Measurements from ENCODE around the gene GPX4.

Gene GPX4

DNA sequence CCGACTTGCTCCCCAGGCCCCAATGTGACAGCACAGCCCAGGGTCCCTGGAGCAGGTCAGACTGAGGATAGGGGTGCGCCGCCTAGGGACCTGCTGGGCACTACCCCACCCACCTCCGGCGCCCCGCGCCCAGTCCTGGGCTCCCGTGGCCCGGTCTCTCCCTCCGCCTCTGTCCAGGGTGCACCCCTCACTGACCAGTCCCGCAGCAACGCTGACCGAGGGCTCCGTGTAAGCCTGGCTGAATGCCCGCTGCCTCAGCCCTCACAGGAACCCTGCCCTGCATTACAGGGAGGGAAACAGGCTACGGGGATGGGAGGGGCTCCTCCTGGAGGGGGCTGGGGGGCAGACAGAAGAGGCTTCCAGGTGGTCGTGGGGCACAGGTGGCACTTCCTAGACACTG lies 31.7 kb downstream of the GPX4 start:
- ATAC-seq (replicated peaks) (no peak), DNase-seq (no peak)
- Mint-ChIP-seq H3K27ac (peak overlapping the region in 1 of 2 donors; percentile 62), H3K27me3 (no peaks in the 10 kb centered on the region), H3K4me1 (ENCODE audit: low read depth in 2 of 2) (peaks cover 21% of the 10 kb centered on the region in 2 donors), H3K36me3 (ENCODE audit: insufficient read depth) (peaks cover 33% of the 10 kb centered on the region), H3K9me3 (no peaks in the 10 kb centered on the region), H3K4me3 (no peak overlapping the region)

DNA sequence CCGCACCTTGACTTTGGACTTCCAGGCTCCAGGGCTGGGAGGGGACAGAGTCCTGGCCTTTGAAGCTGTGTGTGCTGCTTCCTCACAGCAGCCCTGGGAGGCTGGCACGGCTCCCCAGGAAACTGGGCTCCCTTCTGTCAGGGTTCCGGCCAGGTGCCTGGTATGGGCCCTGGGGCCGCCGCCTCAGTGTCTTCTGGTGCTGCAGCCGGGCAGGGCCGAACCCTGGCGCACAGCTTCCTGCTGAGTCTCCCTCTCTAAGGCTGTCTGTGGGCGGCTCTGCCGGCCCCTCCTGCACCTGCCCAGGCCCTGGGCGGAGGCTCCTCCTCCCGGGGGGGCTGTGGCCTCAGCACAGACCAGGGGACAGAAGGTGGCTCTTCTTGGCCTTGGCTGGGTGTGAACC lies 32.4 kb downstream of the GPX4 start:
- Mint-ChIP-seq H3K4me3 (no peak overlapping the region), H3K27ac (peak overlapping the region; percentile 19 to 83), H3K4me1 (ENCODE audit: low read depth in 2 of 2) (peaks cover 13 to 15% of the 10 kb centered on the region in 2 donors), H3K27me3 (no peaks in the 10 kb centered on the region), H3K36me3 (ENCODE audit: insufficient read depth) (peaks cover 33% of the 10 kb centered on the region), H3K9me3 (no peaks in the 10 kb centered on the region)
- DNase-seq (no peak), ATAC-seq (replicated peaks) (no peak)

DNA sequence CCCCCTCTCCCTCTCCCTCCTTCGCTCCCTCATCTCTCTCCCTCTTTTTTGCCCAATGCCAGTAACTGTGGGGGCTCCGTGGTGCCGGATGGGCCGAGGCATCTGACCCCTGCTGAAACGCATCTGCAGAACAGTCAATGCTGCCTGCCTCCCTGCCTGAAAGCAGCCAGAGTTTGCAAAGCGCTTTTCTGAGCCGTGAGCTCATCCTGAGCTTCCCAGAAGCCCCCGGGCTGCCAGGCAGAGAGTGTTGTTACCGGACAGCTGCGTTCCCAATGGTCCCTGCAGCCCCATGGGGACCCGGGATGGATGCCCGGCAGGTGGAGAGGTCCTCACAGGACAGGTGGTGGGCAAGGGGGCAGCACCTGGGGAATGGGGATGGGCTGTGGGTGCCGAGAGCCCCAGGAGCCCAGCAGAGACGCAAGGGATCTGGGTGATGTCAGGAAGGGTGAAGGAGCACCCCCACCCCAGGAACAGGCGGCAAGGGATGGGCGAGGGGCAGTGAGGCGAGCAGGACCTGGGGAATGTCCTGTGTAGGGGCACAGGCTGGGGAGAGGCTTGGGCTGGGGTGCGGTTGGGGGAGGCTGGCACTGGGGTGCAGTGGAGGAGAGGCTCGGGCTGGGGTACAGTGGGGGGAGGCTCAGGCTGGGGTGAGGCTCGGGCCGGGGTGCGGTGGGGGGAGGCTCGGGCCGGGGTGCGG lies 33.0 kb downstream of the GPX4 start:
- Mint-ChIP-seq H3K4me3 (no peak overlapping the region), H3K9me3 (peaks cover 0 to 2% of the 10 kb centered on the region in 2 donors)

DNA sequence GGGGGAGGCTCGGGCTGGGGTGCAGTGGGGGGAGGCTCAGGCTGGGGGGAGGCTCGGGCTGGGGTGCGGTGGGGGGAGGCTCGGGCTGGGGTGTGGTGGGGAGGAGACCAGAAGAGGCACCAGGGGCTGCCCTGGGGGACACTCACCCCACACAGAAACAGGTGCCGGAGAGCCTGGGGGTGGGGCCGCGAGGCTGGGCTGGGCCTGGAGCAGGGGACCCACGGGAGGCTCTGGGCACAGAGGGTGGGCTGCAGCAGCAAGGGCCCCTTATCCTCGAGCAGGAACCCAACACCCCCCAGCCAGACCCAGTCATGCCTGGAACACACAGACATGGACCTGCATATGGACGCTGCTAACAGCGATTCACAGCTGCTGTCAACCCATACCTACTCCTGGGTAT lies 34.3 kb downstream of the GPX4 start:
- Mint-ChIP-seq H3K9me3 (peaks cover 2 to 8% of the 10 kb centered on the region in 2 donors), H3K4me1 (ENCODE audit: low read depth in 2 of 2) (peaks cover 16% of the 10 kb centered on the region in 2 donors), H3K27me3 (no peaks in the 10 kb centered on the region), H3K27ac (no peak overlapping the region), H3K36me3 (ENCODE audit: insufficient read depth) (peaks cover 18% of the 10 kb centered on the region), H3K4me3 (no peak overlapping the region)
- DNase-seq (no peak), ATAC-seq (replicated peaks) (no peak)

More for the DNA sequence above, 33.0 kb downstream of the GPX4 start:
- Mint-ChIP-seq H3K36me3 (ENCODE audit: insufficient read depth) (peaks cover 28% of the 10 kb centered on the region), H3K4me1 (ENCODE audit: low read depth in 2 of 2) (peaks cover 11 to 12% of the 10 kb centered on the region in 2 donors), H3K27ac (peak overlapping the region; percentile 19 to 83), H3K27me3 (no peaks in the 10 kb centered on the region)
- DNase-seq = no peak
- no peak for ATAC-seq (replicated peaks)

DNA sequence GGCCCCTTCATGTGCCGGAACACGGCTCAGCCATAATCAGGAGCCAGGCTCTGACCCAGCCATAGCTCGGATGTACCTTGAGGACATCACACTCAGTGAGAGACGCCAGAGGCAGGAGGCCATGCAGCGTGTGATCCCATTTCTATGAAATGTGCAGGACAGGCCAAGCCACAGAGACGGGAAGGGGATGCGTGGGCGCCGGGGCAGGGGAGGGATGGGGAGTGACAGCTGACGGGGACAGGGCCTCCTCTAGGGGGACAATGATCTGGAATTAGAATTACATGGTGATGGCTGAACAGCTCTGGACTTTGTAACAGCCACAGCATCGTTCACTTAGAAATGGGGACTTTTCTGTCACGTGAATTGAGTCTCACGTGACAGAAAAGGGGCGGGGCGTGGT lies 35.3 kb downstream of the GPX4 start:
- H3K36me3 Mint-ChIP-seq (ENCODE audit: insufficient read depth) = peaks cover 8% of the 10 kb centered on the region
- H3K9me3 Mint-ChIP-seq = peaks cover 2 to 8% of the 10 kb centered on the region in 2 donors
- H3K4me3 Mint-ChIP-seq = no peak overlapping the region
- H3K27me3 Mint-ChIP-seq = no peaks in the 10 kb centered on the region
- DNase-seq (no peak), ATAC-seq (replicated peaks) (no peak)
- peaks cover 9 to 12% of the 10 kb centered on the region in 2 donors for H3K4me1 Mint-ChIP-seq (ENCODE audit: low read depth in 2 of 2)
- peak overlapping the region in 1 of 2 donors; percentile 25 for H3K27ac Mint-ChIP-seq

DNA sequence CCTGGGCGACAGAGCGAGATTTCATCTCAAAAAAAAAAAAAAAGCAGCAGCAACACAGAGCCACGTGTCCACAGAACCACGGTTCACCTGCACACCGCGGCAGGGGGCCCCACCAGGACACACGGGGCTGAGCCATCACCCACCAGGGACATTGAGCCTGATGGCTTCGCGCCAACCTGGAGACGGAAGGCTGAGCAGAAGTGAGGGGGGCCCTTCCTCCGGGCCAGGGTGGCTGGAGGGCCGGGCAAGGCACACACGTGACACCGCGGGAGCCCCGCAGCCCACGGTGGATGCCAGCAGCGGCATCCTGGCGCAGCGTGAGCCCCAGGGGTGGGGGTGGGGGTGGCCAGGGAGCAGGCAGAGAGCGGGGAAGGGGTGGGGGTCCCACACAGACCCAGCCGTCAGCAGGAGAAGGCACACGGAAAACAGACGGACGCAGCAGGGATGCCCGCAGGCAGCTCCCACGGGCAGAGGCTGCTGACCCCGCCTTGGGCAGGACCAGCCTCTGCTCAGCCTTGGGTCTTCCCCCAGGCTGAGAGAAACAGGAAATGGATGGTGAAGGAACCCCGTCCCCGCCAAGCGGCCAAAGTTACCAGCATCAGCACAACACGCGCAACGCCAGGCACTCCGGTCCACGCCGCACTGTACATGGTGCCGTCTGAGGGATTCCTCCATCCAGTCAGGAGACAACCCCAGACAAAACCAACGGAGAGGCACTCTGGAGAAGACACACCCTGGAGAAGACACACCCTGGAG lies 36.7 kb downstream of the GPX4 start:
- H3K27me3 Mint-ChIP-seq = no peaks in the 10 kb centered on the region
- no peak for DNase-seq
- peaks cover 7% of the 10 kb centered on the region for H3K36me3 Mint-ChIP-seq (ENCODE audit: insufficient read depth)
- ATAC-seq (replicated peaks) = no peak
- H3K9me3 Mint-ChIP-seq = peaks cover 2 to 8% of the 10 kb centered on the region in 2 donors
- peak overlapping the region in 1 of 2 donors; percentile 44 for H3K27ac Mint-ChIP-seq
- no peak overlapping the region for H3K4me3 Mint-ChIP-seq
- H3K4me1 Mint-ChIP-seq (ENCODE audit: low read depth in 2 of 2) = peaks cover 7 to 24% of the 10 kb centered on the region in 2 donors

DNA sequence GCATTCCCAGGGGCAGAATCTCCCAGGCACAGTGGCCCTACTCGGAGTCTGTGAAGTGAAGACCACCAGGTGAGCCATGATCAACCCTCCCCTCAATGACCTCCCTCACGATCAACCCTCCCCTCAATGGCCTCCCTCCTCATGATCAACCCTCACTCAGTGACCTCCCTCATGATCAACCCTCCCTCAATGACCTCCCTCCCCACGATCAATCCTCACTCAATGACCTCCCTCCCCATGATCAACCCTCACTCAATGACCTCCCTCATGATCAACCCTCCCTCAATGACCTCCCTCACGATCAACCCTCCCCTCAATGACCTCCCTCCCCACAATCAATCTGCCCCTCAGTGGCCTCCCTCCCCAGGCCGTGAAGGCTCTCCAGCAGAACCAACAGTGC lies 38.1 kb downstream of the GPX4 start:
- Mint-ChIP-seq H3K4me3 (no peak overlapping the region), H3K36me3 (ENCODE audit: insufficient read depth) (peaks cover 16% of the 10 kb centered on the region), H3K4me1 (ENCODE audit: low read depth in 2 of 2) (peaks cover 6 to 19% of the 10 kb centered on the region in 2 donors), H3K9me3 (peaks cover 2 to 8% of the 10 kb centered on the region in 2 donors), H3K27ac (peak overlapping the region in 1 of 2 donors; percentile 30), H3K27me3 (no peaks in the 10 kb centered on the region)
- ATAC-seq (replicated peaks) (no peak), DNase-seq (no peak)

DNA sequence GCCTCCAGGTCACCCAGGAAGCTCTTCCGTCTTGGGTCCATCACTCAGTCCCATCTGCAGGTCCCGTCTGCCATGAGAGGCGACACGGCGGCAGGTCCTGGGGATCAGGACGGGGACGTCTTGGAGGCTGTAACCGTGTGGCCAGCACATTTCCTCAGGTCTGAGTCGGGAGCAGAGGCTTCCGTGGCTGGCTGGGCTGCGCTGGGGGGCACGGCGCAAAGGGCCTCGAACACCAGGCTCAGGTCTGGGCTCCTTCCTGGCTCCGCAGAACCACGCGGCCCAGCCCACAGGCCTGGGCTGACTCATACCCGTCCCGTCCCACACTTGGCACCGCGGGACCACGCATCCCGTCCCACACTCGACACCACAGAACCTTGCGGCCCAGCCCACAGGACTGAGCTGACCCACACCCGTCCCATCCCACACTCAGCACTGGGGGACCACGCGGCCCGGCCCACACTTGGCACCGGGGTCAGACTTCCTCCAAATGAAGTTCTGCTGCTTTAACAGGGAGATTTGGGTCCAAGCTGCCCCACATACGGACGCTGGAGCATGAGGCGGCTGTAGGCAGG lies 40.1 kb downstream of the GPX4 start:
- H3K9me3 Mint-ChIP-seq = peaks cover 2 to 8% of the 10 kb centered on the region in 2 donors
- DNase-seq (no peak), ATAC-seq (replicated peaks) (no peak)
- H3K36me3 Mint-ChIP-seq (ENCODE audit: insufficient read depth) = peaks cover 16% of the 10 kb centered on the region
- H3K4me1 Mint-ChIP-seq (ENCODE audit: low read depth in 2 of 2) = peaks cover 5 to 19% of the 10 kb centered on the region in 2 donors
- no peaks in the 10 kb centered on the region for H3K27me3 Mint-ChIP-seq
- H3K4me3 Mint-ChIP-seq = no peak overlapping the region
- peak overlapping the region in 1 of 2 donors; percentile 94 for H3K27ac Mint-ChIP-seq

DNA sequence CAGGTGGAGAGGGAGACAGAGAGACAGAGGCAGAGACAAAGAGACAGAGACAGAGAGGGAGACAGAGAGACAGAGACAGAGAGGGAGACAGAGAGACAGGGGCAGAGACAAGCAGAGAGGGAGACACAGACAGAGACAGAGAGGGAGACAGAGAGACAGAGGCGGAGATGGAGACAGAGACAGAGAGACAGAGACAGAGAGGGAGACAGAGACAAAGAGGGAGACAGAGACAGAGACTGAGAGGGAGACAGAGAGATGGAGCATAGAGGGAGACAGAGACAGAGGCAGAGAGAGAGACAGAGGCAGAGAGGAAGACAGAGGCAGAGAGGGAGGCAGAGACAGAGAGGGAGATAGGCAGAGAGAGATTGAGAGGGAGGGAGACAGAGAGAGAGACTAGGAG lies 40.9 kb downstream of the GPX4 start:
- Mint-ChIP-seq H3K4me1 (ENCODE audit: low read depth in 2 of 2) (peaks cover 5 to 19% of the 10 kb centered on the region in 2 donors), H3K36me3 (ENCODE audit: insufficient read depth) (peaks cover 9% of the 10 kb centered on the region), H3K27ac (peak overlapping the region in 1 of 2 donors; percentile 94), H3K9me3 (peaks cover 2 to 8% of the 10 kb centered on the region in 2 donors), H3K27me3 (no peaks in the 10 kb centered on the region), H3K4me3 (no peak overlapping the region)
- DNase-seq = no peak
- ATAC-seq (replicated peaks) = no peak

DNA sequence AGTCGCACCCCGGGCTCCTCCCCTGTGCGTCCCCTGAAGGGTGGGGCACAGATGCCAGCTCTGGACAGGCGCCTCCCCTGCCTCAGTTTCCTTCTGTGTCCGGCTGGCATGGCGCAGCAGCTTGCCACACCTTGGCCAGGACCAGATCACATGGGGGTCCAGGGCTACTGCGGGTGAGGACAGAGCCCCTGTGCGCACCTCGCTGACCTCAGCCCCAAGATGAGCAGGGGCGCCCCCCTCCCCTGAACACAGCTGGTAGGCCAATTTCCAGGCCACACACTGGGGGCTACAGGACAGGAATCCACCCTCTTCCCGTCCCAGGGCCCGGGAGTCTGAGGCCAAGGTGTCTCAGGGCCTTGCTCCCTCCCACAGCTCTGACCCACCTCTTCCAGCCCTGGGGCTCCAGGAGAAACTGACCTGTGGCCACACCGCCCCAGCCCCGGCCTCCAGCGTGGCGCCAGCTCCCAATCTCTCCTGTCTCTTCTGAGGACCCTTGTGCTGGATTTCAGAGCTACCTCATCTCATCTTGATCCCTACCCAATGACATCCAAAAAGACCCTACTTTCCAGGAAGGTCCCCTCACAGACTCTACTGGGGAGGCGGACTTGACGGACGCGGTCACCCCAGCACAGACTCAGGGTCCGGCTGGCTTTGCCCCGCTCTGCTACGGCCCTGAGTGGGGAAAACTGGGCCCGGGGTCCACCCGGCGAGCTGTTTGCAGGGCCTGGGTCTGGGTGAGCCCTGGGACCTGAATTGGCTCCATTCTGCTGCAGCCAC lies 42.0 kb downstream of the GPX4 start:
- peak overlapping the region in 1 of 2 donors; percentile 94 for H3K27ac Mint-ChIP-seq
- H3K4me1 Mint-ChIP-seq (ENCODE audit: low read depth in 2 of 2) = peaks cover 5 to 19% of the 10 kb centered on the region in 2 donors
- ATAC-seq (replicated peaks) (no peak), DNase-seq (no peak)
- H3K27me3 Mint-ChIP-seq = no peaks in the 10 kb centered on the region
- H3K9me3 Mint-ChIP-seq = peaks cover 2 to 8% of the 10 kb centered on the region in 2 donors
- no peak overlapping the region for H3K4me3 Mint-ChIP-seq
- peaks cover 8% of the 10 kb centered on the region for H3K36me3 Mint-ChIP-seq (ENCODE audit: insufficient read depth)

DNA sequence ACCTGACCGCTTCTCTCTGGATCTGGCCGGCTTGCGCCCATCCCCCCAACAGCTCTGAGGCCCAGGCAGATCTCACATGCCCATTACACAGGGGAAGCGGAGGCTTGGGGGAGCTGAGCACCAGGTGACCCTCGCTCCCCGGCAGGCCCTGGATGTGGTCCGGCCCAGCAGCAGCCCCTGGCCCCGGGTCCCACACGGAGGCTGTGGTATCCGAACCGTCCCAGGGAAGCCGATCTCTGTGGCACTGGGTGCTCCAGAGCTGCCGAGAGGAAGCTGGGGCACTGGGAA lies 42.6 kb downstream of the GPX4 start:
- no peaks in the 10 kb centered on the region for H3K27me3 Mint-ChIP-seq
- H3K4me1 Mint-ChIP-seq (ENCODE audit: low read depth in 2 of 2) = peaks cover 5 to 19% of the 10 kb centered on the region in 2 donors
- peaks cover 8% of the 10 kb centered on the region for H3K36me3 Mint-ChIP-seq (ENCODE audit: insufficient read depth)
- peaks cover 2 to 8% of the 10 kb centered on the region in 2 donors for H3K9me3 Mint-ChIP-seq
- DNase-seq = no peak
- ATAC-seq (replicated peaks) = no peak
- H3K4me3 Mint-ChIP-seq = no peak overlapping the region
- H3K27ac Mint-ChIP-seq = peak overlapping the region in 1 of 2 donors; percentile 13

DNA sequence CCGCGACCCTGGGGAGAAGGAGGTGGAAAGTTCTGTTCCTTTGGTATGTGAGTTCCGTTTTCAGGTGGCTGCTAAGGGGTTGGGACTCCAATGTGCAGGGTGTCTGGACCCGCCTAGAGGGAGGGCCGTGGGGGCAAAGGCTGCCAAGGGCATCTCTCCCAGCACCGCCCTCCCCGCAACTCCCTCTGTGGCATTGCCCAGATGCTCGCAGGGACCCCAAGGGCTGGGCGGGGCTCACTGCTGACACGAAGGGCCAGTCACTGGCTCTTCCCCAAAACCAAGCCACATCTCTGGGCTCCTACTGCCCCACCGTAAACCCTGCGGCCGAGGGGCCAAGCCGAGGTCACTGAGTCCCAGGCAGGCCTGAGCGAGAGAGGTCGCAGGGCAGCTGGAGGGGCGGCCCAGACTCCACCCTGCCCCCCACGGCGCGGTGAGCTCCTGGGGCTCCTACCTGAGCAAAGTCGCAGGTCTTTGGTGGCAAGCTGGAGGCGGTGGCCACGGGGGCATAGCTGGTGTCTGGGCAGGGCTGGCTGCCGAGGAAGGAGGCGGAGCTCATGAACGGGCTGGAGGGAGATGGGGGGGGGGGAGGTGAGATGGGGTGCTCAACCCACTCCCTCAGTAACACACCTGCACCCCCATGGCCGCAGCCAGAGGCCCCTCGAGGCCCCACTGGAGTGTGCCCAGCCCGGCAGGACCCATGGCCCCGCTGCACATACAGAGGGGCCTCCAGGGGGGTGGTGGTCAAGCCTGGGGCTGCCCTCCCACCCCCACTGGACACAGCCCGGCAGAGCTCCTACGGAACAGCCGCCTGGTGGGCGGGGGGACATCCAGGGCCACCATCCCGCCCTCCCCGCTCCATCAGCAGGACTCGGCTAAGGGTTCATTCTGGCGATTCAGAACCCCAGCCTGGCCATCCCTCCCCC lies 43.3 kb downstream of the GPX4 start:
- Mint-ChIP-seq H3K27ac (no peak overlapping the region), H3K27me3 (no peaks in the 10 kb centered on the region), H3K4me1 (ENCODE audit: low read depth in 2 of 2) (peaks cover 2 to 15% of the 10 kb centered on the region in 2 donors), H3K4me3 (no peak overlapping the region), H3K9me3 (peaks cover 0 to 2% of the 10 kb centered on the region in 2 donors), H3K36me3 (ENCODE audit: insufficient read depth) (peaks cover 11% of the 10 kb centered on the region)
- ATAC-seq (replicated peaks) = no peak
- no peak for DNase-seq

All from effector memory CD8-positive, alpha-beta T cell (primary cell).